Stomach (tissue), 4 donors: ENCODE results near the gene ANTXR1.

Experiments
- POLR2AphosphoS5 ChIP-seq, 3 donors: sonication (generic); formaldehyde crosslinking; IDR thresholded peaks; one replicate each; pipeline ENCODE4 v1.6.1; 2016; ENCODE audit warnings: antibody characterized with exemption in 3 of 3
- TF ChIP-seq, protein P1 (sequence below), 7 experiments: fragments of 450-650 bp in 4 of 7; fragments of 200-600 bp in 3 of 7; sonication (generic) in 3 of 7; IDR thresholded peaks; one replicate each; pipeline ENCODE4 v1.5.1; 2016 to 2019; ENCODE audit warnings: antibody characterized with exemption in 7 of 7, control low read depth in 2 of 7, mild to moderate bottlenecking in 1 of 7

DNA sequence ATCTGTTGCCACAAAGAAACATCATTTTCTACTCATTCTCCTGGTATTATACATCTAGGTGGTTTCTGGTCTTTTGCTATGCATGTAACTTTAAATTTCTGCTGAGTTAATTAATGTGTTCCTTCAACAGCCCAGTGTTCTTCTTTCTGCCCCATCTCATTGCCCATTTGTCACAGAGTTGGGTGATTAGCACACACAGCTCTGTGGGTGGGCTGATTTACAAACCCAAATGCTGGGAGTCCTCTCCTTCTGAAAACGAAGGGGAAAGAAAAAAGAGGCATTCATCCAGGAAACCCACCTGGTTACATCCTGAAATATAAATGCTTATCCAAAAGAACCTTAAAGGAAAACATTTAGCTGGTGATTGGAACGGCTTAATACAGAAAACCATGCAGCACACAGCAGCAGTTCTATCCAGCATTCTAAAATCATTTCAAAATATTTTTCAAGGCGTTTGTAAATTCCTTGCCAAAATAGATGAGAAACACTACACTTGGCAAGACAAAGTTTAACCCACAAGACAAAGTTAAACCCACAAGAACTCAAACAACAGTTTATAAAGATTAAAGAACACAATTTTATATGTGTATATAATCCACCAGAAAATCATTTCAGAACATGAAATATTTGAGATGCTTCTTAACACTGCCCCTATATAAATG is 177.9 kb downstream of the ANTXR1 start:
- TF ChIP-seq, protein P1, sequence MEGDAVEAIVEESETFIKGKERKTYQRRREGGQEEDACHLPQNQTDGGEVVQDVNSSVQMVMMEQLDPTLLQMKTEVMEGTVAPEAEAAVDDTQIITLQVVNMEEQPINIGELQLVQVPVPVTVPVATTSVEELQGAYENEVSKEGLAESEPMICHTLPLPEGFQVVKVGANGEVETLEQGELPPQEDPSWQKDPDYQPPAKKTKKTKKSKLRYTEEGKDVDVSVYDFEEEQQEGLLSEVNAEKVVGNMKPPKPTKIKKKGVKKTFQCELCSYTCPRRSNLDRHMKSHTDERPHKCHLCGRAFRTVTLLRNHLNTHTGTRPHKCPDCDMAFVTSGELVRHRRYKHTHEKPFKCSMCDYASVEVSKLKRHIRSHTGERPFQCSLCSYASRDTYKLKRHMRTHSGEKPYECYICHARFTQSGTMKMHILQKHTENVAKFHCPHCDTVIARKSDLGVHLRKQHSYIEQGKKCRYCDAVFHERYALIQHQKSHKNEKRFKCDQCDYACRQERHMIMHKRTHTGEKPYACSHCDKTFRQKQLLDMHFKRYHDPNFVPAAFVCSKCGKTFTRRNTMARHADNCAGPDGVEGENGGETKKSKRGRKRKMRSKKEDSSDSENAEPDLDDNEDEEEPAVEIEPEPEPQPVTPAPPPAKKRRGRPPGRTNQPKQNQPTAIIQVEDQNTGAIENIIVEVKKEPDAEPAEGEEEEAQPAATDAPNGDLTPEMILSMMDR (IDR thresholded peaks at IDR 0.05): no peak
- no peak for TF ChIP-seq POLR2AphosphoS5 (IDR thresholded peaks at IDR 0.05)
